ENCODE results near the gene CARS2.
A peak's percentile ranks its signal among the peaks of the same experiment; 100 is the strongest.

CARS2 gene

GRCh38 chr13:110743687-110744086 is 37.8 kb upstream of the CARS2 start:
- Histone ChIP-seq H3K4me3 (ENCODE audit: low read depth, low read length) (no peak overlapping the region), H3K36me3 (ENCODE audit: control insufficient read depth in 2 of 2, insufficient read depth in 1 of 2, low read length in 2 of 2) (no peaks in the 10 kb centered on the region), H3K27ac (ENCODE audit: extremely low read depth, low read depth, low read length) (no peak overlapping the region), H3K4me1 (ENCODE audit: control insufficient read depth, insufficient read depth, low read length) (0 out of 2 replicates have a peak, but pooled peaks cover 3% of the 10 kb centered on the region), H3K9me3 (ENCODE audit: control insufficient read depth, insufficient read depth, low read depth, low read length) (no peaks in the 10 kb centered on the region)
- TF ChIP-seq TRIM28 (IDR thresholded peaks at IDR 0.05; ENCODE audit: borderline replicate concordance, low read length) (peak; percentile 69; the same call in 1 of the 2 replicates), ZNF585B (tag by site-specific recombination; IDR thresholded peaks at IDR 0.05) (peak; percentile 98), SETDB1 (IDR thresholded peaks at IDR 0.05; ENCODE audit: insufficient read length, low read length) (peak; percentile 62), BCL6B (tag by site-specific recombination; IDR thresholded peaks at IDR 0.05) (no peak)
- CTCF ChIA-PET: no interaction called here
- POLR2A ChIA-PET: no interaction called here

GRCh38 chr13:110737555-110737954 is 31.6 kb upstream of the CARS2 start:
- Histone ChIP-seq H3K4me3 (ENCODE audit: low read depth, low read length) (no peak overlapping the region), H3K4me1 (ENCODE audit: control insufficient read depth, insufficient read depth, low read length) (no peaks in the 10 kb centered on the region), H3K9me3 (ENCODE audit: control insufficient read depth, insufficient read depth, low read depth, low read length) (no peaks in the 10 kb centered on the region), H3K27ac (ENCODE audit: extremely low read depth, low read depth, low read length) (no peak overlapping the region), H3K36me3 (ENCODE audit: control insufficient read depth in 2 of 2, insufficient read depth in 1 of 2, low read length in 2 of 2) (no peaks in the 10 kb centered on the region)
- TF ChIP-seq ZNF510 (tag by site-specific recombination; IDR thresholded peaks at IDR 0.05; ENCODE audit: insufficient replicate concordance) (no peak), ZNF184 (tag by site-specific recombination; IDR thresholded peaks at IDR 0.05) (no peak), ZBTB21 (tag by site-specific recombination; IDR thresholded peaks at IDR 0.05) (no peak), ZNF391 (tag by site-specific recombination; IDR thresholded peaks at IDR 0.05; ENCODE audit: borderline replicate concordance, low read depth) (no peak), ZNF768 (tag by site-specific recombination; IDR thresholded peaks at IDR 0.05) (no peak), ZNF654 (tag by site-specific recombination; IDR thresholded peaks at IDR 0.05; ENCODE audit: low read depth) (no peak), HOXD13 (CRISPR knock-in tag; IDR thresholded peaks at IDR 0.05; ENCODE audit: borderline replicate concordance) (no peak), ZNF26 (tag by site-specific recombination; IDR thresholded peaks at IDR 0.05) (no peak), MEIS1 (CRISPR knock-in tag; IDR thresholded peaks at IDR 0.05; ENCODE audit: borderline replicate concordance) (no peak), ZNF121 (tag by site-specific recombination; IDR thresholded peaks at IDR 0.05) (no peak), ZNF2 (tag by site-specific recombination; IDR thresholded peaks at IDR 0.05) (no peak), ZNF223 (tag by site-specific recombination; IDR thresholded peaks at IDR 0.05) (no peak), ZNF175 (tag by site-specific recombination; IDR thresholded peaks at IDR 0.05) (no peak), GLI4 (tag by site-specific recombination; IDR thresholded peaks at IDR 0.05) (no peak)
- ChIA-PET CTCF (no interaction called here), POLR2A (no interaction called here)

- ChIA-PET POLR2A (interaction anchor here (1.4 kb wide), 1 partner anchor 19 kb away, joined by 5 read pairs; no protein-coding TSS in a partner anchor), CTCF (no interaction called here)
- Histone ChIP-seq H3K27ac (ENCODE audit: extremely low read depth, low read depth, low read length) (no peak overlapping the region), H3K4me3 (ENCODE audit: low read depth, low read length) (no peak overlapping the region), H3K9me3 (ENCODE audit: control insufficient read depth, insufficient read depth, low read depth, low read length) (no peaks in the 10 kb centered on the region), H3K4me1 (ENCODE audit: control insufficient read depth, insufficient read depth, low read length) (no peaks in the 10 kb centered on the region), H3K36me3 (ENCODE audit: control insufficient read depth in 2 of 2, insufficient read depth in 1 of 2, low read length in 2 of 2) (no peaks in the 10 kb centered on the region)
- TF ChIP-seq ZNF544 (tag by site-specific recombination; IDR thresholded peaks at IDR 0.05) (no peak), ZBTB1 (tag by site-specific recombination; IDR thresholded peaks at IDR 0.05) (no peak), ZNF639 (tag by site-specific recombination; IDR thresholded peaks at IDR 0.05) (no peak), ZNF561 (tag by site-specific recombination; IDR thresholded peaks at IDR 0.05; ENCODE audit: borderline replicate concordance) (no peak), ZNF354C (tag by site-specific recombination; IDR thresholded peaks at IDR 0.05; ENCODE audit: borderline replicate concordance, low read depth) (no peak), IKZF3 (tag by site-specific recombination; IDR thresholded peaks at IDR 0.05) (no peak), ZNF248 (tag by site-specific recombination; IDR thresholded peaks at IDR 0.05) (no peak), ZSCAN16 (tag by site-specific recombination; IDR thresholded peaks at IDR 0.05) (no peak)
- TF ChIP-seq, protein P1, sequence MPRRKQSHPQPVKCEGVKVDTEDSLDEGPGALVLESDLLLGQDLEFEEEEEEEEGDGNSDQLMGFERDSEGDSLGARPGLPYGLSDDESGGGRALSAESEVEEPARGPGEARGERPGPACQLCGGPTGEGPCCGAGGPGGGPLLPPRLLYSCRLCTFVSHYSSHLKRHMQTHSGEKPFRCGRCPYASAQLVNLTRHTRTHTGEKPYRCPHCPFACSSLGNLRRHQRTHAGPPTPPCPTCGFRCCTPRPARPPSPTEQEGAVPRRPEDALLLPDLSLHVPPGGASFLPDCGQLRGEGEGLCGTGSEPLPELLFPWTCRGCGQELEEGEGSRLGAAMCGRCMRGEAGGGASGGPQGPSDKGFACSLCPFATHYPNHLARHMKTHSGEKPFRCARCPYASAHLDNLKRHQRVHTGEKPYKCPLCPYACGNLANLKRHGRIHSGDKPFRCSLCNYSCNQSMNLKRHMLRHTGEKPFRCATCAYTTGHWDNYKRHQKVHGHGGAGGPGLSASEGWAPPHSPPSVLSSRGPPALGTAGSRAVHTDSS (tag by site-specific recombination; IDR thresholded peaks at IDR 0.05): no peak
These were observed 28.6 kb upstream of the CARS2 start for GRCh38 chr13:110734561-110734960.

Measured in HEK293 (cell line).